HepG2 (cell line): ENCODE measurements around the gene KIF2C. TPM values are rescaled to one million over a fixed set of nuclear protein-coding genes. Genes with fewer than 3 reads are reported as not detected.

Experiments used
- ASH2L ChIP-seq: fragments of 300-600, 200-600 bp; sonication (generic); IDR thresholded peaks from 2 replicates; pipeline ENCODE4 v1.7.0; 2017; ENCODE audit warnings: low read depth, mild to moderate bottlenecking, moderate library complexity, mixed read lengths, low read length; ENCODE audit not compliant: insufficient read length
- CEBPB ChIP-seq: IDR thresholded peaks from 2 replicates; pipeline ENCODE4 v1.6.1; 2011; ENCODE audit warnings: low read depth, low read length, improper control_type of control experiment, borderline replicate concordance
- CENPX ChIP-seq: sonication (generic); formaldehyde crosslinking; IDR thresholded peaks from 2 replicates; pipeline ENCODE4 v1.9.0; 2021; ENCODE audit warnings: mild to moderate bottlenecking, missing genetic modification reagents, moderate library complexity
- CHCHD3 ChIP-seq: sonication (generic); formaldehyde crosslinking; IDR thresholded peaks from 2 replicates; pipeline ENCODE4 v1.8.0; 2022; ENCODE audit warnings: mild to moderate bottlenecking, missing genetic modification reagents, moderate library complexity
- NR3C1 ChIP-seq: sonication (generic); formaldehyde crosslinking; IDR thresholded peaks from 2 replicates; pipeline ENCODE4 v1.4.0; 2020; ENCODE audit warnings: missing genetic modification reagents
- SMAD3 ChIP-seq: sonication (generic); formaldehyde crosslinking; IDR thresholded peaks from 2 replicates; pipeline ENCODE4 v1.4.0; 2020; ENCODE audit warnings: missing genetic modification reagents
- TAF15 ChIP-seq: fragments of 200-400 bp; formaldehyde crosslinking; IDR thresholded peaks from one replicate; pipeline ENCODE4 v1.6.1; 2018; ENCODE audit warnings: mild to moderate bottlenecking, low read depth, low read length; ENCODE audit not compliant: poor library complexity, severe bottlenecking
- ZMYM4 ChIP-seq: sonication (generic); formaldehyde crosslinking; IDR thresholded peaks from 2 replicates; pipeline ENCODE4 v1.8.1; 2023; ENCODE audit warnings: mild to moderate bottlenecking, missing genetic modification reagents
- ZNF563 ChIP-seq: sonication (generic); formaldehyde crosslinking; IDR thresholded peaks from 2 replicates; pipeline ENCODE4 v1.8.0; 2022; ENCODE audit warnings: mild to moderate bottlenecking, moderate library complexity, missing genetic modification reagents
- polyA plus RNA-seq, 8 experiments: library from polyadenylated mRNA; depleted of rRNA in 3 of 8; stranded (reverse) in 7 of 8; unstranded in 1 of 8; fragments of >200 nt; fragmentation: Illumina TruSeq in 4 of 8; extraction: Trizol in 4 of 8; gene quantifications; 2 replicates each; pipeline versions ENCODE4 v1.2.1 to v1.2.3, GENCODE V29; 2011 to 2016; ENCODE audit warnings: low read depth in 4 of 8, missing spikeins in 1 of 8, mixed read lengths in 1 of 8; ENCODE audit not compliant: insufficient read depth in 1 of 8
- total RNA-seq, 5 experiments: library from RNA; depleted of rRNA; stranded (reverse); fragments of >200 nt; fragmentation: Illumina TruSeq; extraction: Trizol; gene quantifications; 2 replicates each; pipeline ENCODE4 v1.2.3, GENCODE V29; 2016; ENCODE audit warnings: low read depth in 1 of 5
- TF ChIP-seq, protein P1 (sequence below): sonication (generic); formaldehyde crosslinking; IDR thresholded peaks from 2 replicates; pipeline ENCODE4 v1.5.1; 2020; ENCODE audit warnings: mild to moderate bottlenecking, missing genetic modification reagents, borderline replicate concordance
- TF ChIP-seq, protein P2 (sequence below), 2 experiments: sonication (generic) in 1 of 2; formaldehyde crosslinking in 1 of 2; IDR thresholded peaks; 2 replicates each; pipeline versions ENCODE4 v1.6.1 to v1.9.0; 2014 to 2022; ENCODE audit warnings: antibody characterized with exemption in 1 of 2, borderline replicate concordance in 1 of 2, inconsistent platforms in 1 of 2, low read depth in 1 of 2, missing genetic modification reagents in 1 of 2

The KIF2C gene
- total and polyA plus RNA-seq, 2 of the 13 experiments (the other 11 are each of a cell fraction or from before 2014, with no cell fraction given) = 29.7 to 53.7 TPM

DNA sequence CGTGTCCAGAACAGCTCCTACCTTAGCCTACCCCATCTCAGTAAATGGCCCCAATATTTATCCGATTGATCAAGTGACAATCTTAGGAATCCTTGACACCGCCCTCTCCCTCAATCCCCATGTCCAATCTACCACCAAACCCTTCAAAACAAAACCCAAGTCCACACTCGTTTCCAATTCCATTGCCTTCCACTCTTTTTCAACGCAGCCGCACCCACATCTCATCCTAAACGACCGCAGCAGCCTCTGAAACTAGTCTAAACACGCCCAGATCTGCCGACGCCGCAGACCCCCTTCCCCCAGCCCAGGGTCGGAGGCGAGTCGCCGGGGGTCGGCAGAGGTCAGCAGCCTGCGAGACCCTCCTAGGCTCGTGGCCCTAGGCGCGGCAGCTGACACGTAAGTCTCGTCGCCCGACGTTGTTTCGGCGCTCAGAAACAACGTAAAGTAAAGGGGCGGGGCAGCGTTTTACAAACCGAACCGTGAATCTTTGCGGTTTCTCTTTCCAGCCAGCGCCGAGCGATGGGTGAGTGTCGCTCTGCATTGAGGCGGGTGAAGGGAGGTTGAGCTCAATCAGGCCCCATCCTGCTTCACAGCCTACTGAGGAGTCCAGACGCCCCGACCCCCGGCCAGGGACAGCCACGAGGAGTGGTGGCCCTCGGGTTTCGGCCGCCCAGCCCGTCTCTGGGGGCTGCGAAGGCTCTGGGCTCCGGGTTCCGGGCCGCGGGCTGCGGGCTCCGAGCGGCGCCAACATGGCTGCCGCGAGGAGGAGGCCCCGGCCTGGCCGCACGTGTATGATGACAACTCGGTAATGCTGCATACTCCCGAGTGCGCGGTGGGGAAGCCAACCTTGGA is 35.7 kb downstream of the KIF2C start, which contains the start of gene RPS8 (continued):
- peak; percentile 71; the same call in 1 of the 2 replicates for TF ChIP-seq ZMYM4 (CRISPR knock-in tag)
- TF ChIP-seq ZNF563 (CRISPR knock-in tag) = no peak; the same call in 1 of the 2 replicates
- no peak for TF ChIP-seq CHCHD3 (CRISPR knock-in tag)
- TF ChIP-seq CEBPB = no peak
- 0 out of 2 replicates have a peak, but pooled peaks have one; percentile 40 for TF ChIP-seq SMAD3 (CRISPR knock-in tag)
- no peak for TF ChIP-seq NR3C1 (CRISPR knock-in tag)
- TF ChIP-seq, protein P1, sequence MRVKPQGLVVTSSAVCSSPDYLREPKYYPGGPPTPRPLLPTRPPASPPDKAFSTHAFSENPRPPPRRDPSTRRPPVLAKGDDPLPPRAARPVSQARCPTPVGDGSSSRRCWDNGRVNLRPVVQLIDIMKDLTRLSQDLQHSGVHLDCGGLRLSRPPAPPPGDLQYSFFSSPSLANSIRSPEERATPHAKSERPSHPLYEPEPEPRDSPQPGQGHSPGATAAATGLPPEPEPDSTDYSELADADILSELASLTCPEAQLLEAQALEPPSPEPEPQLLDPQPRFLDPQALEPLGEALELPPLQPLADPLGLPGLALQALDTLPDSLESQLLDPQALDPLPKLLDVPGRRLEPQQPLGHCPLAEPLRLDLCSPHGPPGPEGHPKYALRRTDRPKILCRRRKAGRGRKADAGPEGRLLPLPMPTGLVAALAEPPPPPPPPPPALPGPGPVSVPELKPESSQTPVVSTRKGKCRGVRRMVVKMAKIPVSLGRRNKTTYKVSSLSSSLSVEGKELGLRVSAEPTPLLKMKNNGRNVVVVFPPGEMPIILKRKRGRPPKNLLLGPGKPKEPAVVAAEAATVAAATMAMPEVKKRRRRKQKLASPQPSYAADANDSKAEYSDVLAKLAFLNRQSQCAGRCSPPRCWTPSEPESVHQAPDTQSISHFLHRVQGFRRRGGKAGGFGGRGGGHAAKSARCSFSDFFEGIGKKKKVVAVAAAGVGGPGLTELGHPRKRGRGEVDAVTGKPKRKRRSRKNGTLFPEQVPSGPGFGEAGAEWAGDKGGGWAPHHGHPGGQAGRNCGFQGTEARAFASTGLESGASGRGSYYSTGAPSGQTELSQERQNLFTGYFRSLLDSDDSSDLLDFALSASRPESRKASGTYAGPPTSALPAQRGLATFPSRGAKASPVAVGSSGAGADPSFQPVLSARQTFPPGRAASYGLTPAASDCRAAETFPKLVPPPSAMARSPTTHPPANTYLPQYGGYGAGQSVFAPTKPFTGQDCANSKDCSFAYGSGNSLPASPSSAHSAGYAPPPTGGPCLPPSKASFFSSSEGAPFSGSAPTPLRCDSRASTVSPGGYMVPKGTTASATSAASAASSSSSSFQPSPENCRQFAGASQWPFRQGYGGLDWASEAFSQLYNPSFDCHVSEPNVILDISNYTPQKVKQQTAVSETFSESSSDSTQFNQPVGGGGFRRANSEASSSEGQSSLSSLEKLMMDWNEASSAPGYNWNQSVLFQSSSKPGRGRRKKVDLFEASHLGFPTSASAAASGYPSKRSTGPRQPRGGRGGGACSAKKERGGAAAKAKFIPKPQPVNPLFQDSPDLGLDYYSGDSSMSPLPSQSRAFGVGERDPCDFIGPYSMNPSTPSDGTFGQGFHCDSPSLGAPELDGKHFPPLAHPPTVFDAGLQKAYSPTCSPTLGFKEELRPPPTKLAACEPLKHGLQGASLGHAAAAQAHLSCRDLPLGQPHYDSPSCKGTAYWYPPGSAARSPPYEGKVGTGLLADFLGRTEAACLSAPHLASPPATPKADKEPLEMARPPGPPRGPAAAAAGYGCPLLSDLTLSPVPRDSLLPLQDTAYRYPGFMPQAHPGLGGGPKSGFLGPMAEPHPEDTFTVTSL (CRISPR knock-in tag) = peak; percentile 15; the same call in 1 of the 2 replicates
- TF ChIP-seq, protein P2, sequence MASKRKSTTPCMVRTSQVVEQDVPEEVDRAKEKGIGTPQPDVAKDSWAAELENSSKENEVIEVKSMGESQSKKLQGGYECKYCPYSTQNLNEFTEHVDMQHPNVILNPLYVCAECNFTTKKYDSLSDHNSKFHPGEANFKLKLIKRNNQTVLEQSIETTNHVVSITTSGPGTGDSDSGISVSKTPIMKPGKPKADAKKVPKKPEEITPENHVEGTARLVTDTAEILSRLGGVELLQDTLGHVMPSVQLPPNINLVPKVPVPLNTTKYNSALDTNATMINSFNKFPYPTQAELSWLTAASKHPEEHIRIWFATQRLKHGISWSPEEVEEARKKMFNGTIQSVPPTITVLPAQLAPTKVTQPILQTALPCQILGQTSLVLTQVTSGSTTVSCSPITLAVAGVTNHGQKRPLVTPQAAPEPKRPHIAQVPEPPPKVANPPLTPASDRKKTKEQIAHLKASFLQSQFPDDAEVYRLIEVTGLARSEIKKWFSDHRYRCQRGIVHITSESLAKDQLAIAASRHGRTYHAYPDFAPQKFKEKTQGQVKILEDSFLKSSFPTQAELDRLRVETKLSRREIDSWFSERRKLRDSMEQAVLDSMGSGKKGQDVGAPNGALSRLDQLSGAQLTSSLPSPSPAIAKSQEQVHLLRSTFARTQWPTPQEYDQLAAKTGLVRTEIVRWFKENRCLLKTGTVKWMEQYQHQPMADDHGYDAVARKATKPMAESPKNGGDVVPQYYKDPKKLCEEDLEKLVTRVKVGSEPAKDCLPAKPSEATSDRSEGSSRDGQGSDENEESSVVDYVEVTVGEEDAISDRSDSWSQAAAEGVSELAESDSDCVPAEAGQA (IDR thresholded peaks at IDR 0.05; ENCODE audit: low read depth) = peak; percentile 93
- TF ChIP-seq, protein P2 (CRISPR knock-in tag; IDR thresholded peaks at IDR 0.05; ENCODE audit: borderline replicate concordance) = no peak
- TF ChIP-seq TAF15 = peak; percentile 37
- TF ChIP-seq ASH2L = peak; percentile 86
- TF ChIP-seq CENPX (CRISPR knock-in tag) = no peak
